IMR-90 (cell line): Measurements from ENCODE around the gene MFSD12. TPM values are rescaled to one million over a fixed set of nuclear protein-coding genes. Genes with fewer than 3 reads are reported as not detected.

ENCODE experiments used
- ATAC-seq: fragments of 200-7000 bp; cut with Tn5 transposase; 2 replicates; pipeline ENCODE4 v1.9.1; 2020; ENCODE audit warnings: low read depth, mild to moderate bottlenecking, moderate library complexity
- BruUV-seq: library from RNA; stranded (reverse); fragments of 400-500 nt; replicated peaks from 2 replicates; lab custom pipeline; 2021; lab: Mats Ljungman, UMichigan
- CTCF ChIA-PET: fragments of 300-600 bp; formaldehyde crosslinking; extraction: SDS; loops from one replicate; lab custom pipeline; 2021; ENCODE audit warnings: antibody characterized with exemption; lab: Yijun Ruan, JAX
- POLR2A ChIA-PET: fragments of 300-600 bp; sonication (Branson Sonifier 250); formaldehyde crosslinking; loops from one replicate; lab custom pipeline; 2022; ENCODE audit warnings: antibody characterized with exemption; ENCODE audit not compliant: unreplicated experiment; lab: Charles Lee
- DNase-seq: peaks from one replicate; pipeline ENCODE4 v3.0.0; 2013
- H2AFZ ChIP-seq: replicated peaks from 2 replicates; pipeline ENCODE3; 2013; ENCODE audit warnings: low read length, mild to moderate bottlenecking; ENCODE audit not compliant: poor library complexity
- H2AK5ac ChIP-seq: 2 replicates; pipeline ENCODE4 v1.6.1; 2013; ENCODE audit warnings: low read depth, low read length, inconsistent platforms
- H2AK9ac ChIP-seq: replicated peaks from 2 replicates; pipeline ENCODE3; 2013; ENCODE audit warnings: mild to moderate bottlenecking, low read depth, low read length, moderate library complexity; ENCODE audit not compliant: poor library complexity
- H2BK120ac ChIP-seq: 2 replicates; pipeline ENCODE4 v1.6.1; 2013; ENCODE audit warnings: low read depth, low read length, inconsistent platforms
- H2BK15ac ChIP-seq: 3 replicates; pipeline ENCODE4 v1.6.1; 2013; ENCODE audit warnings: low read depth, low read length, inconsistent platforms
- H2BK20ac ChIP-seq: 2 replicates; pipeline ENCODE4 v1.6.1; 2013; ENCODE audit warnings: low read depth, mild to moderate bottlenecking, inconsistent platforms, low read length, moderate library complexity
- H2BK5ac ChIP-seq: 2 replicates; pipeline ENCODE4 v1.6.1; 2013; ENCODE audit warnings: mild to moderate bottlenecking, low read depth, low read length, inconsistent platforms; ENCODE audit not compliant: poor library complexity, severe bottlenecking
- H3K14ac ChIP-seq: replicated peaks from 2 replicates; pipeline ENCODE4 v1.6.1; 2013; ENCODE audit warnings: low read depth, low read length, inconsistent platforms
- H3K18ac ChIP-seq: 2 replicates; pipeline ENCODE4 v1.6.1; 2013; ENCODE audit warnings: low read depth, low read length, control low read depth
- H3K23ac ChIP-seq: 2 replicates; pipeline ENCODE4 v1.6.1; 2013; ENCODE audit warnings: low read depth, low read length, inconsistent platforms
- H3K27ac ChIP-seq: 2 replicates; pipeline ENCODE4 v1.5.1; 2013; ENCODE audit warnings: mild to moderate bottlenecking, control low read depth, low read length; ENCODE audit not compliant: insufficient read depth
- H3K27me3 ChIP-seq: 2 replicates; pipeline ENCODE4 v1.6.1; 2013; ENCODE audit warnings: low read length; ENCODE audit not compliant: control insufficient read depth, insufficient read depth
- H3K36me3 ChIP-seq: 2 replicates; pipeline ENCODE4 v1.6.1; 2013; ENCODE audit warnings: low read length, mixed read lengths; ENCODE audit not compliant: control insufficient read depth, insufficient read depth
- H3K4ac ChIP-seq: 2 replicates; pipeline ENCODE4 v1.6.1; 2013; ENCODE audit warnings: low read depth, low read length, inconsistent platforms
- H3K4me1 ChIP-seq: 2 replicates; pipeline ENCODE4 v1.6.1; 2013; ENCODE audit warnings: low read length, mixed read lengths; ENCODE audit not compliant: control insufficient read depth, insufficient read depth
- H3K4me2 ChIP-seq: 2 replicates; pipeline ENCODE4 v1.6.1; 2013; ENCODE audit warnings: low read depth, mild to moderate bottlenecking, control low read depth, low read length, moderate library complexity
- H3K4me3 ChIP-seq: 2 replicates; pipeline ENCODE4 v1.5.1; 2013; ENCODE audit warnings: low read depth, mild to moderate bottlenecking, control low read depth, low read length, moderate library complexity; ENCODE audit not compliant: insufficient read depth
- H3K56ac ChIP-seq: 2 replicates; pipeline ENCODE4 v1.6.1; 2013; ENCODE audit warnings: low read length, inconsistent platforms; ENCODE audit not compliant: insufficient read depth; ENCODE audit errors: extremely low read depth
- H3K79me1 ChIP-seq, 2 experiments: 2 replicates each; pipeline ENCODE4 v1.6.1; 2013; ENCODE audit warnings: low read length in 2 of 2, inconsistent platforms in 1 of 2, low read depth in 1 of 2
- H3K9ac ChIP-seq: 2 replicates; pipeline ENCODE4 v1.6.1; 2013; ENCODE audit warnings: low read depth, low read length, control low read depth
- H3K9me1 ChIP-seq: 2 replicates; pipeline ENCODE4 v1.6.1; 2013; ENCODE audit warnings: low read length, inconsistent platforms; ENCODE audit not compliant: insufficient read depth
- H3K9me3 ChIP-seq: 2 replicates; pipeline ENCODE4 v1.6.1; 2013; ENCODE audit warnings: low read length; ENCODE audit not compliant: control insufficient read depth, insufficient read depth
- H4K20me1 ChIP-seq: 2 replicates; pipeline ENCODE4 v1.6.1; 2013; ENCODE audit warnings: low read length, inconsistent platforms; ENCODE audit not compliant: insufficient read depth
- H4K5ac ChIP-seq: 2 replicates; pipeline ENCODE4 v1.6.1; 2013; ENCODE audit warnings: mild to moderate bottlenecking, low read depth, low read length, control low read depth
- H4K8ac ChIP-seq, 2 experiments: 2 replicates each; pipeline ENCODE4 v1.6.1; 2013; ENCODE audit warnings: low read depth in 2 of 2, low read length in 2 of 2, control low read depth in 1 of 2, inconsistent platforms in 1 of 2
- H4K91ac ChIP-seq: 2 replicates; pipeline ENCODE4 v1.6.1; 2013; ENCODE audit warnings: low read depth, low read length, inconsistent platforms; ENCODE audit not compliant: insufficient read depth
- BHLHE40 ChIP-seq: fragments of 150-350 bp; IDR thresholded peaks from 2 replicates; pipeline ENCODE4 v1.6.1; 2016; ENCODE audit warnings: mild to moderate bottlenecking, low read depth, low read length
- CEBPB ChIP-seq: IDR thresholded peaks from 2 replicates; pipeline ENCODE4 v1.6.1; 2012; ENCODE audit warnings: low read depth, low read length, improper control_type of control experiment
- CHD1 ChIP-seq: IDR thresholded peaks from 2 replicates; pipeline ENCODE4 v1.6.1; 2012; ENCODE audit warnings: low read depth, low read length, improper control_type of control experiment
- FOS ChIP-seq: fragments of 150-350 bp; IDR thresholded peaks from 2 replicates; pipeline ENCODE4 v1.6.1; 2016; ENCODE audit warnings: low read depth, low read length
- MAFK ChIP-seq: IDR thresholded peaks from 2 replicates; pipeline ENCODE4 v1.6.1; 2012; ENCODE audit warnings: low read depth, low read length, improper control_type of control experiment
- MAZ ChIP-seq: IDR thresholded peaks from 2 replicates; pipeline ENCODE4 v1.6.1; 2012; ENCODE audit warnings: low read depth, mild to moderate bottlenecking, low read length, improper control_type of control experiment, moderate library complexity, borderline replicate concordance
- MXI1 ChIP-seq: IDR thresholded peaks from 2 replicates; pipeline ENCODE4 v1.6.1; 2012; ENCODE audit warnings: low read depth, mild to moderate bottlenecking, low read length, moderate library complexity, borderline replicate concordance
- NFE2L2 ChIP-seq: fragments of 150-350 bp; IDR thresholded peaks from 2 replicates; pipeline ENCODE4 v1.6.1; 2016; ENCODE audit warnings: low read depth, mild to moderate bottlenecking, low read length
- RAD21 ChIP-seq: IDR thresholded peaks from 2 replicates; pipeline ENCODE4 v1.6.1; 2012; ENCODE audit warnings: low read length, improper control_type of control experiment
- RCOR1 ChIP-seq: IDR thresholded peaks from 2 replicates; pipeline ENCODE4 v1.6.1; 2012; ENCODE audit warnings: mild to moderate bottlenecking, low read length, improper control_type of control experiment; ENCODE audit not compliant: insufficient replicate concordance
- RFX5 ChIP-seq: IDR thresholded peaks from 2 replicates; pipeline ENCODE4 v1.8.0; 2012; ENCODE audit warnings: low read depth, mild to moderate bottlenecking, low read length, moderate library complexity
- WGBS, 2 experiments: methylation state at CpG; one replicate each; pipeline versions ENCODE4 v1.1.5 to v1.1.7; 2013; ENCODE audit warnings: missing lambda C conversion rate in 2 of 2; ENCODE audit not compliant: insufficient read length in 1 of 2; ENCODE audit errors: extremely low coverage in 2 of 2; 5-methylcytosine and 5-hydroxymethylcytosine counted together
- dilution Hi-C: fragments of 300-500 bp; cut with HindIII; formaldehyde crosslinking; loops from one replicate; pipeline ENCODE4 v1.14.3; 2018; ENCODE audit warnings: low sequenced_read_pairs; ENCODE audit not compliant: unreplicated experiment
- in situ Hi-C: fragments of 300-500 bp; cut with MboI; formaldehyde crosslinking; loops from 3 replicates; pipeline ENCODE4 v1.14.3; 2019; ENCODE audit warnings: low sequenced_read_pairs, inconsistent platforms, mixed read lengths
- intact Hi-C: fragments of 100-400 bp; cut with micrococcal nuclease; formaldehyde crosslinking; loops from 2 replicates; pipeline ENCODE4 v1.10.0; 2022
- polyA plus RNA-seq, 3 experiments: library from polyadenylated mRNA; depleted of rRNA; stranded (reverse); fragments of >200 nt; gene quantifications; 2 replicates each; pipeline ENCODE4 v1.2.3, GENCODE V29; 2012; ENCODE audit warnings: low replicate concordance in 1 of 3
- total RNA-seq: library from RNA; depleted of rRNA; stranded (reverse); fragments of >200 nt; gene quantifications from 2 replicates; pipeline ENCODE4 v1.2.3, GENCODE V29; 2012
- TF ChIP-seq, protein P1 (sequence below): conservative IDR thresholded peaks from 2 replicates; pipeline ENCODE4 v1.5.1; 2012; ENCODE audit warnings: mild to moderate bottlenecking, low read depth, low read length, improper control_type of control experiment
- TF ChIP-seq, protein P2 (sequence below): fragments of 150-350 bp; IDR thresholded peaks from 2 replicates; pipeline ENCODE4 v1.6.1; 2016; ENCODE audit warnings: low read depth, mild to moderate bottlenecking, low read length, moderate library complexity, borderline replicate concordance
- TF ChIP-seq, protein P3 (sequence below): fragments of 150-350 bp; IDR thresholded peaks from 2 replicates; pipeline ENCODE4 v1.6.1; 2017; ENCODE audit warnings: mild to moderate bottlenecking, antibody characterized with exemption, low read length, low read depth

MFSD12 gene
- total and polyA plus RNA-seq, 2 of the 4 experiments (the other 2 are of a cell fraction) = 20.4 to 77.2 TPM

DNA sequence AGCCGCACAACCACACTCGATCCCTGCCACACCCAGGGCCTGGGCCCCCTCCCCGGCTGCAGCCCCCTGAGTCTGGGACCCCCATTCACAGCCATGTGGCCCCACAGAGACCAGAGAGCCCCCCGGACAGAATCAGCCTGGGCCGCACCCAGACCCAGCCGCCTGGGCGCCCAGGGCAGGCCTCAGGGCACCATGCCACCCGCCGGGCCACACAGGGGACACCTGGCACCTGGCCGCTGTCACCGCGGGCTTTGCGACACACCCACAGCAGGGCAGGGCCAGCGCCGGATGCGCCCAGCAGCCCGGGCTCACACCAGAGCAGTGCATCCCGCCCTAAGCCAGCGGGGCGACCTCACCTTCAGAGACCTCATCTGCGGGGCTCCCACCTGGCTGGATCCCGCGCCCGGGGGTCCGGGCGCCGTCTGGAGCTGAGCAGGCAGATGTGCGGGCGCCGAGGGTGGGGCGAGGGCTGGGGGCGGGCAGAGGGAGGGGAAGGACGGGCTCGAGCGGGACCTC, 48.8 kb upstream of the MFSD12 start:
- ChIA-PET POLR2A (no interaction called here), CTCF (no interaction called here)
- peak overlapping the region; percentile 74 for H3K14ac ChIP-seq
- H3K18ac ChIP-seq = no peak overlapping the region
- no peak overlapping the region for H2BK120ac ChIP-seq
- no peaks in the 10 kb centered on the region for H3K27me3 ChIP-seq
- DNase-seq = no peak
- H2AFZ ChIP-seq = peak overlapping the region; percentile 98
- H2AK5ac ChIP-seq = peak overlapping the region; percentile 42; the same call in 1 of the 2 replicates
- no peak overlapping the region for H3K56ac ChIP-seq
- dilution Hi-C loops (no loop called here), intact Hi-C loops (no loop called here), in situ Hi-C loops (loop anchor here (25.0 kb wide), 1 partner anchor 294 kb away; no protein-coding TSS in a partner anchor)
- H3K23ac ChIP-seq = peak overlapping the region; percentile 11; the same call in 1 of the 2 replicates
- peak overlapping the region; percentile 43; the same call in 1 of the 2 replicates for H3K9ac ChIP-seq
- no peak overlapping the region for H2BK20ac ChIP-seq
- no peak overlapping the region for H4K5ac ChIP-seq
- BruUV-seq = no TSS peak
- no peak for TF ChIP-seq CHD1
- TF ChIP-seq NFE2L2 = no peak
- TF ChIP-seq MXI1 = no peak
- no peak for TF ChIP-seq RFX5
- no peak for TF ChIP-seq RAD21
- TF ChIP-seq CEBPB = no peak
- TF ChIP-seq, protein P1, sequence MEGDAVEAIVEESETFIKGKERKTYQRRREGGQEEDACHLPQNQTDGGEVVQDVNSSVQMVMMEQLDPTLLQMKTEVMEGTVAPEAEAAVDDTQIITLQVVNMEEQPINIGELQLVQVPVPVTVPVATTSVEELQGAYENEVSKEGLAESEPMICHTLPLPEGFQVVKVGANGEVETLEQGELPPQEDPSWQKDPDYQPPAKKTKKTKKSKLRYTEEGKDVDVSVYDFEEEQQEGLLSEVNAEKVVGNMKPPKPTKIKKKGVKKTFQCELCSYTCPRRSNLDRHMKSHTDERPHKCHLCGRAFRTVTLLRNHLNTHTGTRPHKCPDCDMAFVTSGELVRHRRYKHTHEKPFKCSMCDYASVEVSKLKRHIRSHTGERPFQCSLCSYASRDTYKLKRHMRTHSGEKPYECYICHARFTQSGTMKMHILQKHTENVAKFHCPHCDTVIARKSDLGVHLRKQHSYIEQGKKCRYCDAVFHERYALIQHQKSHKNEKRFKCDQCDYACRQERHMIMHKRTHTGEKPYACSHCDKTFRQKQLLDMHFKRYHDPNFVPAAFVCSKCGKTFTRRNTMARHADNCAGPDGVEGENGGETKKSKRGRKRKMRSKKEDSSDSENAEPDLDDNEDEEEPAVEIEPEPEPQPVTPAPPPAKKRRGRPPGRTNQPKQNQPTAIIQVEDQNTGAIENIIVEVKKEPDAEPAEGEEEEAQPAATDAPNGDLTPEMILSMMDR = no peak
- no peak for TF ChIP-seq MAFK
- TF ChIP-seq, protein P2, sequence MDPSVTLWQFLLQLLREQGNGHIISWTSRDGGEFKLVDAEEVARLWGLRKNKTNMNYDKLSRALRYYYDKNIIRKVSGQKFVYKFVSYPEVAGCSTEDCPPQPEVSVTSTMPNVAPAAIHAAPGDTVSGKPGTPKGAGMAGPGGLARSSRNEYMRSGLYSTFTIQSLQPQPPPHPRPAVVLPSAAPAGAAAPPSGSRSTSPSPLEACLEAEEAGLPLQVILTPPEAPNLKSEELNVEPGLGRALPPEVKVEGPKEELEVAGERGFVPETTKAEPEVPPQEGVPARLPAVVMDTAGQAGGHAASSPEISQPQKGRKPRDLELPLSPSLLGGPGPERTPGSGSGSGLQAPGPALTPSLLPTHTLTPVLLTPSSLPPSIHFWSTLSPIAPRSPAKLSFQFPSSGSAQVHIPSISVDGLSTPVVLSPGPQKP = no peak
- no peak for TF ChIP-seq FOS
- TF ChIP-seq BHLHE40 = no peak
- no peak for TF ChIP-seq MAZ
- TF ChIP-seq RCOR1 = no peak
- TF ChIP-seq, protein P3, sequence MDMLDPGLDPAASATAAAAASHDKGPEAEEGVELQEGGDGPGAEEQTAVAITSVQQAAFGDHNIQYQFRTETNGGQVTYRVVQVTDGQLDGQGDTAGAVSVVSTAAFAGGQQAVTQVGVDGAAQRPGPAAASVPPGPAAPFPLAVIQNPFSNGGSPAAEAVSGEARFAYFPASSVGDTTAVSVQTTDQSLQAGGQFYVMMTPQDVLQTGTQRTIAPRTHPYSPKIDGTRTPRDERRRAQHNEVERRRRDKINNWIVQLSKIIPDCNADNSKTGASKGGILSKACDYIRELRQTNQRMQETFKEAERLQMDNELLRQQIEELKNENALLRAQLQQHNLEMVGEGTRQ = no peak
- peaks cover 11% of the 10 kb centered on the region for H3K4me1 ChIP-seq
- no peaks in the 10 kb centered on the region for H3K9me3 ChIP-seq
- peak overlapping the region; percentile 93 for H2AK9ac ChIP-seq
- WGBS, 2 experiments = 21% methylated on average over 11 of the region's 35 CpGs; no CpG with 5 or more reads in 1 of the 2 experiments
- H3K79me1 ChIP-seq = peaks cover 7 to 17% of the 10 kb centered on the region in 2 experiments
- no peak overlapping the region for H2BK5ac ChIP-seq
- peaks cover 9% of the 10 kb centered on the region; the same call in 1 of the 2 replicates for H3K36me3 ChIP-seq
- no peaks in the 10 kb centered on the region for H4K20me1 ChIP-seq
- no peak overlapping the region; the same call in 1 of the 2 replicates for H4K91ac ChIP-seq
- no peak overlapping the region for H2BK15ac ChIP-seq
- H3K9me1 ChIP-seq = 0 out of 2 replicates have a peak, but pooled peaks cover 6% of the 10 kb centered on the region
- peak overlapping the region; percentile 27; the same call in 1 of the 2 replicates for H3K4ac ChIP-seq
- ATAC-seq = peak; percentile 42
- H4K8ac ChIP-seq = peak overlapping the region in 1 of 2 experiments; percentile 55; a peak in 1 of 4 replicates
- no peak overlapping the region; the same call in 1 of the 2 replicates for H3K27ac ChIP-seq
- peak overlapping the region; percentile 52 for H3K4me2 ChIP-seq
- H3K4me3 ChIP-seq = peak overlapping the region; percentile 56
